Uterine smooth muscle cell (primary cell): ENCODE results near the gene CLBA1. TPM values are rescaled to one million over a fixed set of nuclear protein-coding genes. Genes with fewer than 3 reads are reported as not detected.

Source experiments
- total RNA-seq: library from RNA; depleted of rRNA; stranded (reverse); fragments of >200 nt; gene quantifications from 2 replicates; pipeline ENCODE4 v1.2.3, GENCODE V29; 2014

The CLBA1 gene
- total RNA-seq: 8.0 and 16.7 TPM in 2 replicates

DNA sequence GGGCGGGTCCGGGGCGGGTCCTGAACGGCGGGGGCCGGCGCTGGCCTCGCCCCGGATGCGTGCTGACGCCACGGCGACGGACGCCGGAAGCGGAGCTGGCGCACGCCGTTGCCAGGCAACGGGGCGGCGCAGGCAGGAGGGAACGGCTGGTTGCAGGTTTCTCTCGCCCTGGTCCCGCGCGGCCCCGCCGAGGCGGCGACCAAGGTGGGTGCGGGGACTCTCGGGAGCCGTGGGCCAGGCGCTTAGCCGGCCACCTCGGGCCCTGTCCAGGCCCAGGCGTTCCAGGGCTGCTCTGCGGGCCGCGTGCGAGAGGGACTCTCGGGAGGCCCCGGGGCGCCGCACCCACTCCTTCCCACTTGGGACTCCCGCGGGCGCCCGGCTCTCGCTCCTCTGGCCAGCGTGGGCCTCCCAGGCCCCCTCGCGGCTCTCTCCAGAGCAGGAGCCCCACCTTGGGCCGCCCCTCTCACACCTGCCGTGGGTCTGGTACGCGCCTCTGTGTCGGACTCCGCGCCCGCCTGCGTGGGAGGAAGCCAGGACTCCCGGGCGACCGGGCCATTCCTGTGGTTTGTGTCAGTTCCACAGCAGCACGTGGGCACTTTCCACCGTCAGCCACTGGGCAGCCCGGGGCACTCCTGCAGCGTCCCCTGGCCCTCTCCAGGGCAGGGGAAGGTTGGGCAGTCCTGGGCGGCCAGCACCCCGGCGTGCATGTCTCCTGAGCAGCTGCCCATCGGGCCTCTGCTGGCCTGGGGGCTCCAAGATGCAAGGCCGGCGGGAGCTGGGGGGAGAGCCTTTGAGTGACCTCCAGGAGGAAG lies at the start of gene CLBA1:
CLBA1 (plus strand) TSS at position 114 of the 812 bp plus-strand sequence; CDS start at position 758, 644 bp downstream.

GRCh38 chr14:104977681-104978653 lies 7.6 kb upstream of the CLBA1 start, which contains the start of gene AHNAK2:
AHNAK2 (minus strand) TSS chr14:104978374; CDS start chr14:104978237, 137 bp downstream.

GRCh38 chr14:105020815-105021655 lies 35.4 kb downstream of the CLBA1 start, which contains the start of gene CDCA4:
CDCA4 (minus strand) TSS chr14:105021083; CDS start chr14:105011929, 9,154 bp downstream.

Other genes with a start within 250 kb of the CLBA1 start
- gene SIVA1, start 232.6 kb upstream of the CLBA1 start, total RNA-seq: 158 and 284 TPM in 2 replicates
- 180 and 203 TPM in 2 replicates for gene AKT1, start 190.0 kb upstream of the CLBA1 start, total RNA-seq
- gene ZBTB42, start 184.7 kb upstream of the CLBA1 start, total RNA-seq: 2.7 and 3.1 TPM in 2 replicates
- gene CEP170B, start 120.5 kb upstream of the CLBA1 start, total RNA-seq: 18.6 and 22.0 TPM in 2 replicates
- gene PLD4, start 60.9 kb upstream of the CLBA1 start, total RNA-seq: under 0.01 and 0.22 TPM in 2 replicates
- 91.9 and 197 TPM in 2 replicates for gene AHNAK2, start 7.4 kb upstream of the CLBA1 start, total RNA-seq
- gene CDCA4, start 35.3 kb downstream of the CLBA1 start, total RNA-seq: 16.1 and 40.1 TPM in 2 replicates
- under 0.01 and 0.25 TPM in 2 replicates for gene GPR132, start 79.6 kb downstream of the CLBA1 start, total RNA-seq
- 0.66 and 2.0 TPM in 2 replicates for gene JAG2, start 183.0 kb downstream of the CLBA1 start, total RNA-seq
- 7.9 and 21.4 TPM in 2 replicates for gene NUDT14, start 195.5 kb downstream of the CLBA1 start, total RNA-seq